ENCODE results near the gene PTBP3. TPM values are rescaled to one million over a fixed set of nuclear protein-coding genes. Genes with fewer than 3 reads are reported as not detected.
"Not testable (repeated sequence)": the region's sequence is repeated elsewhere in the genome, so short reads cannot be mapped to it uniquely, and the experiment has no call there.

Gene PTBP3
- total RNA-seq, 4 donors from 2014 or later: 52.1 to 126 (median 71.0) TPM

- Histone ChIP-seq H3K4me1 (no peaks in the 10 kb centered on the region), H3K27ac (no peak overlapping the region), H3K9me3 (no peaks in the 10 kb centered on the region), H3K27me3 (no peaks in the 10 kb centered on the region), H3K4me3 (no peak overlapping the region), H3K36me3 (no peaks in the 10 kb centered on the region)
- TF ChIP-seq CTCF (IDR thresholded peaks at IDR 0.05) (no peak), POLR2A (IDR thresholded peaks at IDR 0.05) (no peak)
- no peak for DNase-seq
Observed at GRCh38 chr9:112371060-112371459, 37.6 kb upstream of the PTBP3 start.

- no peak overlapping the region for H3K4me3 ChIP-seq
- H3K27me3 ChIP-seq: no peaks in the 10 kb centered on the region
- no peak for DNase-seq
- no peaks in the 10 kb centered on the region for H3K4me1 ChIP-seq
- no peaks in the 10 kb centered on the region for H3K9me3 ChIP-seq
- H3K36me3 ChIP-seq: no peaks in the 10 kb centered on the region
- TF ChIP-seq CTCF (IDR thresholded peaks at IDR 0.05): no peak
- no peak for TF ChIP-seq POLR2A (IDR thresholded peaks at IDR 0.05)
- no peak overlapping the region for H3K27ac ChIP-seq
Observed at GRCh38 chr9:112369817-112370216, 36.4 kb upstream of the PTBP3 start.

- H3K36me3 ChIP-seq: no peaks in the 10 kb centered on the region
- H3K27ac ChIP-seq: no peak overlapping the region
- no peaks in the 10 kb centered on the region for H3K27me3 ChIP-seq
- H3K4me3 ChIP-seq: no peak overlapping the region
- no peak for DNase-seq
- H3K4me1 ChIP-seq: no peaks in the 10 kb centered on the region
- no peak for TF ChIP-seq CTCF (IDR thresholded peaks at IDR 0.05)
- no peak for TF ChIP-seq POLR2A (IDR thresholded peaks at IDR 0.05)
- H3K9me3 ChIP-seq: no peaks in the 10 kb centered on the region
Observed at GRCh38 chr9:112367465-112367864, 34.0 kb upstream of the PTBP3 start.

GRCh38 chr9:112366591-112366990, 33.2 kb upstream of the PTBP3 start:
- DNase-seq: no peak
- no peak for TF ChIP-seq POLR2A (IDR thresholded peaks at IDR 0.05)
- TF ChIP-seq CTCF (IDR thresholded peaks at IDR 0.05): peak in 1 of 6 experiments; percentile 11

GRCh38 chr9:112365257-112365656, 31.8 kb upstream of the PTBP3 start:
- DNase-seq, H3K4me3 ChIP-seq, H3K27ac ChIP-seq, H3K4me1 ChIP-seq, H3K36me3 ChIP-seq, H3K9me3 ChIP-seq, H3K27me3 ChIP-seq: not testable (repeated sequence)

More at GRCh38 chr9:112366591-112366990, 33.2 kb upstream of the PTBP3 start:
- Histone ChIP-seq H3K9me3 (no peaks in the 10 kb centered on the region), H3K36me3 (no peaks in the 10 kb centered on the region), H3K27ac (no peak overlapping the region), H3K4me3 (no peak overlapping the region), H3K4me1 (no peaks in the 10 kb centered on the region), H3K27me3 (no peaks in the 10 kb centered on the region)

GRCh38 chr9:112364761-112365160, 31.3 kb upstream of the PTBP3 start:
- H3K36me3 ChIP-seq: no peaks in the 10 kb centered on the region
- no peak for DNase-seq
- no peaks in the 10 kb centered on the region for H3K9me3 ChIP-seq
- H3K27me3 ChIP-seq: no peaks in the 10 kb centered on the region
- H3K4me1 ChIP-seq: no peaks in the 10 kb centered on the region
- no peak overlapping the region for H3K27ac ChIP-seq
- H3K4me3 ChIP-seq: no peak overlapping the region
- TF ChIP-seq POLR2A (IDR thresholded peaks at IDR 0.05): no peak
- TF ChIP-seq CTCF (IDR thresholded peaks at IDR 0.05): no peak
